A549 (cell line): ENCODE data around the gene MAP3K9. TPM values are rescaled to one million over a fixed set of nuclear protein-coding genes. Genes with fewer than 3 reads are reported as not detected.
A peak's percentile ranks its signal among the peaks of the same experiment; 100 is the strongest.

ENCODE experiments used
- ATAC-seq, 2 experiments: fragments of 200-7000 bp in 1 of 2; fragments of >200 bp in 1 of 2; cut with Nextera tagmentation in 1 of 2; cut with Tn5 transposase in 1 of 2; 3 replicates each; pipeline versions ENCODE4 v1.8.0 to v1.9.1; 2018 to 2020; ENCODE audit warnings: mild to moderate bottlenecking in 1 of 2, moderate library complexity in 1 of 2
- CTCF ChIA-PET: fragments of 300-600 bp; sonication (Branson Sonifier 250); formaldehyde crosslinking; extraction: SDS; loops from one replicate; lab custom pipeline; 2021; ENCODE audit warnings: antibody characterized with exemption, inconsistent platforms; lab: Yijun Ruan, JAX
- POLR2A ChIA-PET: fragments of 350-600 bp; formaldehyde crosslinking; extraction: SDS; loops from one replicate; lab custom pipeline; 2021; ENCODE audit warnings: antibody characterized with exemption, inconsistent platforms; lab: Yijun Ruan, JAX
- DNase-seq, 2 experiments: peaks; one replicate each; pipeline versions ENCODE4 v3.0.0 to v3.0.0-alpha.2; 2011 to 2016; ENCODE audit warnings: low read depth in 1 of 2, low spot score in 1 of 2
- FAIRE-seq: peaks from 2 replicates; lab custom pipeline; 2011; peaks lifted over from hg19 to GRCh38; lab: Jason Lieb, UNC
- H3K27ac ChIP-seq, 2 experiments: fragments of >200 bp; sonication (Bioruptor Twin); formaldehyde crosslinking; 3 replicates each; pipeline ENCODE4 v1.5.1; 2016 to 2017
- H3K4me1 ChIP-seq: fragments of >200 bp; sonication (Bioruptor Twin); formaldehyde crosslinking; 3 replicates; pipeline ENCODE4 v1.6.1; 2016
- H3K4me2 ChIP-seq: fragments of >200 bp; sonication (Bioruptor Twin); formaldehyde crosslinking; 3 replicates; pipeline ENCODE4 v1.6.1; 2016
- H3K4me3 ChIP-seq: fragments of >200 bp; sonication (Bioruptor Twin); formaldehyde crosslinking; 3 replicates; pipeline ENCODE4 v1.5.1; 2016
- H3K9me3 ChIP-seq: fragments of >200 bp; sonication (Bioruptor Twin); formaldehyde crosslinking; 3 replicates; pipeline ENCODE4 v1.6.1; 2016
- ATOH8 ChIP-seq: fragments of 250-450 bp; sonication (Bioruptor Pico); IDR thresholded peaks from 2 replicates; pipeline ENCODE4 v1.5.0; 2020; ENCODE audit warnings: low read depth, mild to moderate bottlenecking, moderate library complexity
- EP300 ChIP-seq, 2 experiments: fragments of >200 bp; sonication (Bioruptor Twin); formaldehyde crosslinking; IDR thresholded peaks; 2 replicates in 1 of 2; 3 replicates in 1 of 2; pipeline ENCODE4 v1.6.1; 2016 to 2017
- FOSL2 ChIP-seq, 2 experiments: fragments of 450-650 bp in 1 of 2; fragments of >200 bp in 1 of 2; sonication (Bioruptor Twin) in 1 of 2; formaldehyde crosslinking; IDR thresholded peaks; 2 replicates each; pipeline versions ENCODE4 v1.5.0 to v1.6.1; 2016 to 2020; ENCODE audit warnings: mild to moderate bottlenecking in 1 of 2, moderate library complexity in 1 of 2
- GATA3 ChIP-seq: IDR thresholded peaks from 2 replicates; pipeline ENCODE4 v1.6.1; 2012; ENCODE audit warnings: borderline replicate concordance
- HDAC2 ChIP-seq: fragments of 200-600 bp; sonication (generic); IDR thresholded peaks from 2 replicates; pipeline ENCODE4 v1.6.1; 2016
- HOXB13 ChIP-seq: fragments of 250-450 bp; sonication (Bioruptor Pico); IDR thresholded peaks from 2 replicates; pipeline ENCODE4 v1.5.0; 2020; ENCODE audit warnings: low read depth, mild to moderate bottlenecking, moderate library complexity
- HOXB5 ChIP-seq: fragments of 250-450 bp; sonication (Bioruptor Pico); IDR thresholded peaks from 2 replicates; pipeline ENCODE4 v1.5.0; 2020; ENCODE audit warnings: mild to moderate bottlenecking, moderate library complexity
- JUN ChIP-seq, 2 experiments: fragments of >200 bp; sonication (Bioruptor Twin); formaldehyde crosslinking; IDR thresholded peaks; 2 replicates in 1 of 2; 3 replicates in 1 of 2; pipeline ENCODE4 v1.6.1; 2016 to 2017
- JUNB ChIP-seq: fragments of >200 bp; sonication (Bioruptor Twin); formaldehyde crosslinking; IDR thresholded peaks from 2 replicates; pipeline ENCODE4 v1.6.1; 2016
- KDM1A ChIP-seq: fragments of 200-600 bp; sonication (generic); IDR thresholded peaks from 2 replicates; pipeline ENCODE4 v1.6.1; 2016; ENCODE audit warnings: low read depth, mild to moderate bottlenecking
- KDM5A ChIP-seq: fragments of 200-600 bp; sonication (generic); IDR thresholded peaks from 2 replicates; pipeline ENCODE4 v1.6.1; 2016; ENCODE audit warnings: antibody characterized with exemption, mild to moderate bottlenecking
- MAX ChIP-seq: IDR thresholded peaks from 2 replicates; pipeline ENCODE4 v1.6.1; 2012
- MAZ ChIP-seq: fragments of 150-350 bp; IDR thresholded peaks from 2 replicates; pipeline ENCODE4 v1.6.1; 2014; ENCODE audit warnings: antibody characterized with exemption, low read depth, low read length, borderline replicate concordance
- NFE2L2 ChIP-seq: fragments of 150-350 bp; conservative IDR thresholded peaks from 2 replicates; pipeline ENCODE4 v1.6.1; 2014; ENCODE audit warnings: low read length
- POLR2AphosphoS2 ChIP-seq: conservative IDR thresholded peaks from 2 replicates; pipeline ENCODE4 v1.6.1; 2012; ENCODE audit warnings: low read length, improper control_type of control experiment, inconsistent platforms
- RAD21 ChIP-seq, 2 experiments: fragments of >200 bp in 1 of 2; sonication (Bioruptor Twin) in 1 of 2; formaldehyde crosslinking in 1 of 2; IDR thresholded peaks in 1 of 2; conservative IDR thresholded peaks in 1 of 2; 2 replicates in 1 of 2; 3 replicates in 1 of 2; pipeline ENCODE4 v1.6.1; 2012 to 2018; ENCODE audit warnings: inconsistent platforms in 1 of 2
- SREBF2 ChIP-seq: fragments of 450-650 bp; IDR thresholded peaks from 2 replicates; pipeline ENCODE4 v1.6.1; 2014; ENCODE audit warnings: mild to moderate bottlenecking, moderate library complexity
- TP53 ChIP-seq: fragments of 250-450 bp; sonication (Bioruptor Pico); IDR thresholded peaks from 2 replicates; pipeline ENCODE4 v1.5.0; 2021; ENCODE audit warnings: mild to moderate bottlenecking, moderate library complexity
- WGBS: methylation state at CpG from one replicate; pipeline ENCODE4 v1.1.6; 2017; ENCODE audit errors: missing lambda C conversion rate; 5-methylcytosine and 5-hydroxymethylcytosine counted together
- polyA plus RNA-seq, 4 experiments: library from polyadenylated mRNA; depleted of rRNA in 3 of 4; stranded (reverse); fragments of >200 nt; fragmentation: RNase III in 1 of 4; extraction: RNeasy Plus Mini Kit Qiagen cat#74134 plus additional on column Dnase treatment in 1 of 4; gene quantifications; 2 replicates in 3 of 4; 3 replicates in 1 of 4; pipeline ENCODE4 v1.2.3, GENCODE V29; 2011 to 2017
- TF ChIP-seq, protein P1 (sequence below): fragments of >200 bp; sonication (Bioruptor Twin); formaldehyde crosslinking; IDR thresholded peaks from 2 replicates; pipeline ENCODE4 v1.6.1; 2016
- TF ChIP-seq, protein P2 (sequence below): fragments of >200 bp; sonication (Bioruptor Twin); formaldehyde crosslinking; IDR thresholded peaks from 3 replicates; pipeline ENCODE4 v1.5.1; 2016

MAP3K9 gene
- polyA plus RNA-seq, 2 of the 4 experiments (the other 2 are of a cell fraction) = 5.3 to 8.5 TPM

- CTCF ChIA-PET = interaction anchor here (0.6 to 2.3 kb wide), 3 partner anchors 9 to 61 kb away, joined by 3 to 9 read pairs (median 4); no protein-coding TSS in a partner anchor
- TF ChIP-seq TP53 (CRISPR knock-in tag) (no peak), SREBF2 (no peak), ATOH8 (no peak), MAX (no peak), NFE2L2 (no peak), MAZ (no peak)
- TF ChIP-seq, protein P1, sequence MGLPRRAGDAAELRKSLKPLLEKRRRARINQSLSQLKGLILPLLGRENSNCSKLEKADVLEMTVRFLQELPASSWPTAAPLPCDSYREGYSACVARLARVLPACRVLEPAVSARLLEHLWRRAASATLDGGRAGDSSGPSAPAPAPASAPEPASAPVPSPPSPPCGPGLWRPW = no peak
- TF ChIP-seq, protein P2, sequence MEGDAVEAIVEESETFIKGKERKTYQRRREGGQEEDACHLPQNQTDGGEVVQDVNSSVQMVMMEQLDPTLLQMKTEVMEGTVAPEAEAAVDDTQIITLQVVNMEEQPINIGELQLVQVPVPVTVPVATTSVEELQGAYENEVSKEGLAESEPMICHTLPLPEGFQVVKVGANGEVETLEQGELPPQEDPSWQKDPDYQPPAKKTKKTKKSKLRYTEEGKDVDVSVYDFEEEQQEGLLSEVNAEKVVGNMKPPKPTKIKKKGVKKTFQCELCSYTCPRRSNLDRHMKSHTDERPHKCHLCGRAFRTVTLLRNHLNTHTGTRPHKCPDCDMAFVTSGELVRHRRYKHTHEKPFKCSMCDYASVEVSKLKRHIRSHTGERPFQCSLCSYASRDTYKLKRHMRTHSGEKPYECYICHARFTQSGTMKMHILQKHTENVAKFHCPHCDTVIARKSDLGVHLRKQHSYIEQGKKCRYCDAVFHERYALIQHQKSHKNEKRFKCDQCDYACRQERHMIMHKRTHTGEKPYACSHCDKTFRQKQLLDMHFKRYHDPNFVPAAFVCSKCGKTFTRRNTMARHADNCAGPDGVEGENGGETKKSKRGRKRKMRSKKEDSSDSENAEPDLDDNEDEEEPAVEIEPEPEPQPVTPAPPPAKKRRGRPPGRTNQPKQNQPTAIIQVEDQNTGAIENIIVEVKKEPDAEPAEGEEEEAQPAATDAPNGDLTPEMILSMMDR = no peak
- TF ChIP-seq, all 56 proteins: peak for 0
- POLR2A ChIA-PET = interaction anchor here (3.5 kb wide), 1 partner anchor 53 kb away, joined by 18 read pairs; the partner anchor contains the start of gene MAP3K9
- Histone ChIP-seq H3K4me2 (peak overlapping the region; percentile 74), H3K9me3 (no peaks in the 10 kb centered on the region), H3K27ac (peak overlapping the region; percentile 86 to 87), H3K4me1 (peaks cover 46% of the 10 kb centered on the region), H3K4me3 (no peak overlapping the region)
- FAIRE-seq = no peak
- DNase-seq = no peak
- no peak for ATAC-seq
These were observed 53.7 kb downstream of the MAP3K9 start for GRCh38 chr14:70755655-70756054.

DNA sequence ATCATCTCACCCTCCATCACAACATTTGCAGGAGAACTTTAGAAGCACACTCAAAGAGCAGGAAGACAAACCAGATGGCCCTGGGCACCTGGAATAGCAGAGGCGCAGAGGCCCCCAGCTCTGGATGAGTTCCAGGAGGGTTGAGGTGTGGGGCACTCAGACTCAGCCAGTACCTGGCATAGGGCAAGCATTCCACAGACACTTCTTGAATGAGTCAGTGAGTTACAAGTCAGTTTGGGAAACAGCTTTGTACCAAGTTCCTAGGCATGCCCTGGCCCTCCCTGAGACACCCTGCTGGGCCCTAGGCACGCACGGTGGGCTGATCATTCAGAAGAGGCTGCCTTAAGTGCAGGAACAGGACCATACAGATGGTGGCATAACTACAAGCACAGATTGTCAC, 54.3 kb downstream of the MAP3K9 start:
- FAIRE-seq = peak; percentile 86
- ChIA-PET POLR2A (interaction anchor here (3.5 kb wide), 1 partner anchor 54 kb away, joined by 18 read pairs; the partner anchor contains the start of gene MAP3K9), CTCF (interaction anchor here (0.6 to 2.3 kb wide), 4 partner anchors 8 to 62 kb away, joined by 3 to 9 read pairs (median 4); no protein-coding TSS in a partner anchor)
- Histone ChIP-seq H3K27ac (peak overlapping the region; percentile 86 to 87), H3K4me2 (peak overlapping the region; percentile 74), H3K9me3 (no peaks in the 10 kb centered on the region), H3K4me3 (no peak overlapping the region), H3K4me1 (peaks cover 46% of the 10 kb centered on the region)
- DNase-seq = peak in 1 of 2 experiments; percentile 82
- TF ChIP-seq HDAC2 = no peak
- TF ChIP-seq MAX = peak; percentile 71
- TF ChIP-seq RAD21 (conservative IDR thresholded peaks at IDR 0.05 in 1 of 2, IDR thresholded peaks at IDR 0.05 in 1 of 2) = peak in 1 of 2 experiments; percentile 32; a peak in 1 of 5 replicates
- TF ChIP-seq ATOH8 = no peak
- no peak for TF ChIP-seq KDM1A
- TF ChIP-seq EP300 (IDR thresholded peaks at IDR 0.05) = peak; percentile 51 to 64; a peak in 2 of 5 replicates
- no peak for TF ChIP-seq HOXB5 (CRISPR knock-in tag)
- no peak for TF ChIP-seq KDM5A
- peak; percentile 41; the same call in 1 of the 2 replicates for TF ChIP-seq GATA3
- TF ChIP-seq, protein P1 = no peak
- no peak for TF ChIP-seq HOXB13 (CRISPR knock-in tag)
- no peak for TF ChIP-seq POLR2AphosphoS2
- TF ChIP-seq SREBF2 = no peak
- TF ChIP-seq JUNB = peak; percentile 41
- TF ChIP-seq FOSL2 (IDR thresholded peaks at IDR 0.05) = no peak
- 0 out of 2 replicates have a peak, but pooled peaks have one; percentile 13 for TF ChIP-seq FOSL2 (CRISPR knock-in tag; IDR thresholded peaks at IDR 0.05)
- TF ChIP-seq MAZ = no peak
- peak in 1 of 2 experiments; percentile 76; a peak in 3 of 5 replicates for TF ChIP-seq JUN (IDR thresholded peaks at IDR 0.05)
- 19% methylated on average over 3 of the region's 3 CpGs for WGBS
- peak; percentile 77 to 83 for ATAC-seq
